ENCODE data around the gene DKK3.

DNA sequence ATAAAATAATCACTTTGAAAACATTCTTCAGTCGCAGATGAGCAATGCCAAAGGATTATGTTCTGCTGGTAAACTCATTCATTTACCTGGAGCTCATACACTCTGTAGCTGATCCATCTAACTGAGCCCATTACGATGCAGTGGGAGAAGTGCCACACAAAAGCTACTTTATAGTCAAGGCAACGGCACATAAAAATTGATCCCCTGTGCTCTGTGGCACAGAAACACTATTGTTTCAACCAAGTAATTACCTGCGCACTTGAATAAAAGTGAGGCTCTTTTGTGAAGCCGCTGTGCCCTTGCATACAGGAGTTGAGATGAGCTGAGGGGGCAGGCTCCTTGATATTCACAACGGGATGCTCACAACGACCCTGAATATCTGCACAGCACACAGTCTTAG, 7.2 kb downstream of the DKK3 start:
- TF ChIP-seq, protein P1, sequence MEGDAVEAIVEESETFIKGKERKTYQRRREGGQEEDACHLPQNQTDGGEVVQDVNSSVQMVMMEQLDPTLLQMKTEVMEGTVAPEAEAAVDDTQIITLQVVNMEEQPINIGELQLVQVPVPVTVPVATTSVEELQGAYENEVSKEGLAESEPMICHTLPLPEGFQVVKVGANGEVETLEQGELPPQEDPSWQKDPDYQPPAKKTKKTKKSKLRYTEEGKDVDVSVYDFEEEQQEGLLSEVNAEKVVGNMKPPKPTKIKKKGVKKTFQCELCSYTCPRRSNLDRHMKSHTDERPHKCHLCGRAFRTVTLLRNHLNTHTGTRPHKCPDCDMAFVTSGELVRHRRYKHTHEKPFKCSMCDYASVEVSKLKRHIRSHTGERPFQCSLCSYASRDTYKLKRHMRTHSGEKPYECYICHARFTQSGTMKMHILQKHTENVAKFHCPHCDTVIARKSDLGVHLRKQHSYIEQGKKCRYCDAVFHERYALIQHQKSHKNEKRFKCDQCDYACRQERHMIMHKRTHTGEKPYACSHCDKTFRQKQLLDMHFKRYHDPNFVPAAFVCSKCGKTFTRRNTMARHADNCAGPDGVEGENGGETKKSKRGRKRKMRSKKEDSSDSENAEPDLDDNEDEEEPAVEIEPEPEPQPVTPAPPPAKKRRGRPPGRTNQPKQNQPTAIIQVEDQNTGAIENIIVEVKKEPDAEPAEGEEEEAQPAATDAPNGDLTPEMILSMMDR (IDR thresholded peaks at IDR 0.05), result no peak
- no peak for TF ChIP-seq EZH2phosphoT487 (IDR thresholded peaks at IDR 0.05)

All from neural progenitor cell (in vitro differentiated cells).